ENCODE measurements around the gene ZNF641. TPM values are rescaled to one million over a fixed set of nuclear protein-coding genes. Genes with fewer than 3 reads are reported as not detected.

The ZNF641 gene
- total RNA-seq: 1 to 10 TPM; 9.2 to 9.6 TPM
- long read RNA-seq, transcript ZNF641-205 (6 exons, 1,823 nt): major isoform, 5 of 8 reads
- long read RNA-seq, partial matches to known transcripts: 2 of 8 reads
- long read RNA-seq, other reads (novel, unspliced or antisense): 1 of 8 reads

GRCh38 chr12:48350249-48351021 is at the start of gene ZNF641:
TSS of gene ZNF641 (minus strand) at chr12:48350919. CDS start at chr12:48348090, 2,829 bp downstream.
- intact Hi-C loops (cut with DNase I, micrococcal nuclease): no loop called here
- DNase-seq (peak; percentile 81 to 88), ATAC-seq (peak; percentile 95)

GRCh38 chr12:48390026-48390425 is 39.3 kb upstream of the ZNF641 start:
- intact Hi-C loops (cut with DNase I, micrococcal nuclease): no loop called here
- ATAC-seq (no peak), DNase-seq (no peak)

- intact Hi-C loops (cut with DNase I, micrococcal nuclease): no loop called here
- no peak for DNase-seq
- ATAC-seq: no peak
Observed at GRCh38 chr12:48389409-48389808, 38.7 kb upstream of the ZNF641 start.

- ATAC-seq: no peak
Observed at GRCh38 chr12:48388938-48389337, 38.2 kb upstream of the ZNF641 start.

GRCh38 chr12:48388460-48388859 is 37.7 kb upstream of the ZNF641 start:
- intact Hi-C loops (cut with DNase I, micrococcal nuclease): no loop called here
- ATAC-seq (no peak), DNase-seq (no peak)

More at GRCh38 chr12:48388938-48389337, 38.2 kb upstream of the ZNF641 start:
- intact Hi-C loops (cut with DNase I, micrococcal nuclease): no loop called here
- DNase-seq: no peak

GRCh38 chr12:48380596-48380995 is 29.9 kb upstream of the ZNF641 start:
- ATAC-seq: no peak
- intact Hi-C loops (cut with DNase I, micrococcal nuclease): no loop called here
- DNase-seq: no peak

- ATAC-seq (no peak), DNase-seq (no peak)
- intact Hi-C loops (cut with DNase I, micrococcal nuclease): no loop called here
Observed at GRCh38 chr12:48379794-48380193, 29.1 kb upstream of the ZNF641 start.

GRCh38 chr12:48377646-48378045 is 26.9 kb upstream of the ZNF641 start:
- no peak for DNase-seq
- ATAC-seq: no peak
- intact Hi-C loops (cut with DNase I, micrococcal nuclease): no loop called here

GRCh38 chr12:48374164-48374563 is 23.4 kb upstream of the ZNF641 start:
- ATAC-seq: no peak
- DNase-seq: no peak
- intact Hi-C loops (cut with DNase I, micrococcal nuclease): no loop called here

- ATAC-seq: no peak
- intact Hi-C loops (cut with DNase I, micrococcal nuclease): no loop called here
- no peak for DNase-seq
Observed at GRCh38 chr12:48366131-48366530, 15.4 kb upstream of the ZNF641 start.

GRCh38 chr12:48361664-48362339 is 11.1 kb upstream of the ZNF641 start:
- no peak for DNase-seq
- intact Hi-C loops (cut with DNase I, micrococcal nuclease): no loop called here
- no peak for ATAC-seq

- intact Hi-C loops (cut with DNase I, micrococcal nuclease): no loop called here
- no peak for DNase-seq
- ATAC-seq: peak; percentile 29
Observed at GRCh38 chr12:48358937-48359513, 8.3 kb upstream of the ZNF641 start.

GRCh38 chr12:48356041-48356768 is 5.5 kb upstream of the ZNF641 start:
- ATAC-seq: no peak
- intact Hi-C loops (cut with DNase I, micrococcal nuclease): no loop called here

GRCh38 chr12:48352157-48352760 is 1.5 kb upstream of the ZNF641 start:
- ATAC-seq: no peak
- DNase-seq: no peak
- intact Hi-C loops (cut with DNase I, micrococcal nuclease): no loop called here

More at GRCh38 chr12:48356041-48356768, 5.5 kb upstream of the ZNF641 start:
- no peak for DNase-seq

GRCh38 chr12:48351022-48351708 is 446 bp upstream of the ZNF641 start:
- DNase-seq (peak; percentile 76 to 78), ATAC-seq (peak; percentile 78)

GRCh38 chr12:48349471-48349870 is 1.2 kb downstream of the ZNF641 start:
- DNase-seq: no peak

More at GRCh38 chr12:48351022-48351708, 446 bp upstream of the ZNF641 start:
- intact Hi-C loops (cut with DNase I, micrococcal nuclease): no loop called here

GRCh38 chr12:48342980-48343379 is 7.7 kb downstream of the ZNF641 start:
- no peak for DNase-seq
- no peak for ATAC-seq
- intact Hi-C loops (cut with DNase I, micrococcal nuclease): no loop called here

More at GRCh38 chr12:48349471-48349870, 1.2 kb downstream of the ZNF641 start:
- intact Hi-C loops (cut with DNase I, micrococcal nuclease): no loop called here
- no peak for ATAC-seq

GRCh38 chr12:48340943-48341342 is 9.8 kb downstream of the ZNF641 start:
- no peak for ATAC-seq

More at GRCh38 chr12:48340943-48341342, 9.8 kb downstream of the ZNF641 start:
- DNase-seq: no peak
- intact Hi-C loops (cut with DNase I, micrococcal nuclease): no loop called here
